Endothelial cell of umbilical vein (primary cell): ENCODE data around the gene PKMYT1. TPM values are rescaled to one million over a fixed set of nuclear protein-coding genes. Genes with fewer than 3 reads are reported as not detected.

Experiments used
- BruUV-seq: library from RNA; stranded (reverse); fragments of 400-500 nt; replicated peaks from 2 replicates; lab custom pipeline; 2021; lab: Mats Ljungman, UMichigan
- CTCF ChIA-PET: fragments of 300-600, 350-600 bp; sonication (Branson Sonifier 250); formaldehyde crosslinking; loops from one replicate; lab custom pipeline; 2021; ENCODE audit warnings: antibody characterized with exemption, inconsistent platforms; lab: Charles Lee
- POLR2A ChIA-PET: fragments of 300-600, 350-600 bp; sonication (Branson Sonifier 250); formaldehyde crosslinking; loops from one replicate; lab custom pipeline; 2021; ENCODE audit warnings: antibody characterized with exemption, inconsistent platforms; lab: Charles Lee
- DNase-seq: peaks from one replicate; pipeline ENCODE4 v3.0.0-alpha.2; 2011; ENCODE audit warnings: low read depth, low spot score
- FAIRE-seq: peaks from 2 replicates; lab custom pipeline; 2011; peaks lifted over from hg19 to GRCh38; lab: Jason Lieb, UNC
- H2AFZ ChIP-seq: 2 replicates; pipeline ENCODE4 v1.6.0; 2012; ENCODE audit warnings: low read depth, low read length, control low read depth, inconsistent platforms
- H3K27ac ChIP-seq: 2 replicates; pipeline ENCODE4 v1.5.1; 2011; ENCODE audit warnings: low read depth, mild to moderate bottlenecking, control low read depth, low read length, moderate library complexity; ENCODE audit not compliant: insufficient read depth
- H3K27me3 ChIP-seq, 2 experiments: 2 replicates each; pipeline versions ENCODE4 v1.6.0 to v1.6.1; 2011; ENCODE audit warnings: low read length in 2 of 2, mixed read lengths in 1 of 2; ENCODE audit not compliant: control insufficient read depth in 2 of 2, insufficient read depth in 2 of 2
- H3K36me3 ChIP-seq, 2 experiments: 2 replicates in 1 of 2; 3 replicates in 1 of 2; pipeline ENCODE4 v1.5.1; 2011; ENCODE audit warnings: low read length in 2 of 2, mild to moderate bottlenecking in 1 of 2, moderate library complexity in 1 of 2; ENCODE audit not compliant: control insufficient read depth in 2 of 2, insufficient read depth in 2 of 2; ENCODE audit errors: extremely low read depth in 1 of 2
- H3K4me1 ChIP-seq: 3 replicates; pipeline ENCODE4 v1.5.1; 2011; ENCODE audit warnings: mild to moderate bottlenecking, low read length; ENCODE audit not compliant: control insufficient read depth, insufficient read depth; ENCODE audit errors: extremely low read depth
- H3K4me2 ChIP-seq: 2 replicates; pipeline ENCODE4 v1.6.1; 2011; ENCODE audit warnings: low read length, control low read depth, mixed read lengths; ENCODE audit not compliant: insufficient read depth
- H3K4me3 ChIP-seq, 3 experiments: fragments of 200-600 bp in 1 of 3; sonication (generic), shearing (Covaris generic) in 1 of 3; replicated peaks in 1 of 3; 2 replicates each; pipeline ENCODE4 v1.5.1; 2011 to 2016; ENCODE audit warnings: control low read depth in 3 of 3, low read length in 3 of 3, mild to moderate bottlenecking in 2 of 3, inconsistent platforms in 1 of 3, low read depth in 1 of 3, moderate library complexity in 1 of 3; ENCODE audit not compliant: insufficient read depth in 1 of 3
- H3K79me2 ChIP-seq: 2 replicates; pipeline ENCODE4 v1.6.0; 2012; ENCODE audit warnings: low read length, inconsistent platforms; ENCODE audit not compliant: control insufficient read depth, insufficient read depth
- H3K9ac ChIP-seq: replicated peaks from 2 replicates; pipeline ENCODE3; 2011; ENCODE audit warnings: low read length, control low read depth; ENCODE audit not compliant: insufficient read depth; ENCODE audit errors: extremely low read depth
- H3K9me1 ChIP-seq: replicated peaks from 3 replicates; pipeline ENCODE4 v1.6.0; 2011; ENCODE audit warnings: mild to moderate bottlenecking, low read length; ENCODE audit not compliant: control insufficient read depth, insufficient read depth; ENCODE audit errors: extremely low read depth
- H3K9me3 ChIP-seq: replicated peaks from 2 replicates; pipeline ENCODE4 v1.5.1; 2012; ENCODE audit warnings: low read length, inconsistent platforms; ENCODE audit not compliant: control insufficient read depth, insufficient read depth
- H4K20me1 ChIP-seq: replicated peaks from 2 replicates; pipeline ENCODE3; 2011; ENCODE audit warnings: mild to moderate bottlenecking, low read length; ENCODE audit not compliant: control insufficient read depth, insufficient read depth; ENCODE audit errors: extremely low read depth
- EZH2 ChIP-seq: IDR thresholded peaks from 2 replicates; pipeline ENCODE4 v1.6.1; 2012; ENCODE audit warnings: borderline replicate concordance, low read depth, mild to moderate bottlenecking, moderate library complexity, low read length, inconsistent platforms; ENCODE audit not compliant: severe bottlenecking
- JUN ChIP-seq: IDR thresholded peaks from 2 replicates; pipeline ENCODE4 v1.6.1; 2011; ENCODE audit warnings: borderline replicate concordance, low read depth; ENCODE audit not compliant: insufficient read length, insufficient read depth
- POLR2A ChIP-seq: IDR thresholded peaks from 2 replicates; pipeline ENCODE4 v1.6.1; 2012; ENCODE audit warnings: low read depth, mild to moderate bottlenecking, control low read depth, low read length
- POLR2AphosphoS5 ChIP-seq: IDR thresholded peaks from 2 replicates; pipeline ENCODE4 v1.6.1; 2012; ENCODE audit warnings: low read depth, mild to moderate bottlenecking, control low read depth, low read length, moderate library complexity; ENCODE audit not compliant: insufficient read depth
- dilution Hi-C: fragments of 300-500 bp; cut with MboI; formaldehyde crosslinking; loops from one replicate; pipeline ENCODE4 v1.15.0; 2019; ENCODE audit warnings: low sequenced_read_pairs; ENCODE audit not compliant: extremely low pct_ligation_motif_present
- intact Hi-C: fragments of 100-400 bp; cut with micrococcal nuclease; formaldehyde crosslinking; loops from one replicate; pipeline ENCODE4 v1.10.0; 2022
- polyA plus RNA-seq, 4 experiments: library from polyadenylated mRNA; depleted of rRNA in 3 of 4; stranded (reverse) in 3 of 4; unstranded in 1 of 4; fragments of >200 nt; gene quantifications; 2 replicates each; pipeline versions ENCODE4 v1.2.1 to v1.2.3, GENCODE V29; 2011 to 2012; ENCODE audit warnings: missing spikeins in 1 of 4
- total RNA-seq: library from RNA; stranded (reverse); gene quantifications from 2 replicates; pipeline ENCODE4 v1.2.3, GENCODE V29; 2021

PKMYT1 gene
- total and polyA plus RNA-seq, 2 donors (not counting 3 experiments of a cell fraction or from before 2014, with no cell fraction given): 26.1 to 48.5 TPM

- Histone ChIP-seq H2AFZ (no peak overlapping the region), H3K9ac (no peak overlapping the region), H3K4me1 (no peaks in the 10 kb centered on the region), H3K36me3 (peaks cover 0 to 9% of the 10 kb centered on the region in 2 experiments), H3K27me3 (peaks cover 36 to 41% of the 10 kb centered on the region in 2 experiments), H3K9me3 (no peaks in the 10 kb centered on the region), H3K9me1 (no peaks in the 10 kb centered on the region), H4K20me1 (no peaks in the 10 kb centered on the region), H3K79me2 (no peaks in the 10 kb centered on the region), H3K4me2 (no peak overlapping the region), H3K4me3 (no peak overlapping the region), H3K27ac (no peak overlapping the region)
- DNase-seq (no peak), FAIRE-seq (peak; percentile 4)
- TF ChIP-seq EZH2 (peak; percentile 76), POLR2AphosphoS5 (no peak)
- CTCF ChIA-PET: interaction anchor here (1.5 to 8.8 kb wide), 7 partner anchors 9 to 121 kb away, joined by 4 to 200 read pairs (median 57); partner anchors contain the start of genes HCFC1R1, MMP25, THOC6 and TNFRSF12A
- BruUV-seq: no TSS peak
- dilution Hi-C loops (no loop called here), intact Hi-C loops (loop anchor here (2.0 kb wide), 1 partner anchor 29 kb away; no protein-coding TSS in a partner anchor)
- POLR2A ChIA-PET: no interaction called here
These were observed 49.4 kb upstream of the PKMYT1 start for GRCh38 chr16:3029491-3030221.

DNA sequence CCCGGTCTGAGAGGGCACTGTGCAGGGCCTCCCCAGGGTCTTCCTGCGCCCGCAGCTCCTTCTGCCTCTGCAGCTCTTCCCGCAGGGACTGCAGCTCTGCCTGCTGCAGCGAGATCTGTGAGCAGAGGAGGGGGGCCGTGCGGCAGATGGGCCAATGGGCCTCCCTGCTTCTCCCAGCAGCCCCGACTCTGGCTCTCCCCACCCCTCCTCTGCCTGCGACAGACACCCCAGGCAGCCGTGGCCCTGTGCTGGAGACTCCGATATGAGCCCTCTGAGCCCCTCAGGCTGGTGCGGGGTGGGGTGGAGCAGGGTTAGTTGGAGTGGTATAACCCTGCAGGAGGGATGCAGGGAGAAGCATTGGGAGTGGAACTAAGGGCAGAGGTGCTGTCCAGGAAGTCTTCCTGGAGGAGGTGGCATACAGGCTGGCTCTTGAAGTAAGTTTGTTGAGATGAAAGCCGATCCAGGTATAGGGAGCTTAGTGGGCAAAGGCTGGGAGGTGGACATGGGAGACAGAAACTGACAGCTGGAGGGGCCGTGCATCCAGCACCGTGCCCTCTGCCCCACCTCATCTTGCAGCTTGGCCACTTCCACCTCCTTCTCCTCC lies 48.6 kb upstream of the PKMYT1 start:
- no peaks in the 10 kb centered on the region for H3K4me1 ChIP-seq
- dilution Hi-C loops (no loop called here), intact Hi-C loops (loop anchor here (1.0 kb wide), 1 partner anchor 26 kb away; no protein-coding TSS in a partner anchor)
- FAIRE-seq (no peak), DNase-seq (no peak)
- no peaks in the 10 kb centered on the region for H3K79me2 ChIP-seq
- no peak overlapping the region for H3K9ac ChIP-seq
- no peaks in the 10 kb centered on the region for H4K20me1 ChIP-seq
- no peak overlapping the region for H3K4me2 ChIP-seq
- CTCF ChIA-PET: interaction anchor here (0.6 to 8.8 kb wide), 21 partner anchors 8 to 142 kb away, joined by 3 to 200 read pairs (median 8); partner anchors contain the start of genes CLDN6, HCFC1R1, MMP25 and PAQR4
- H3K4me3 ChIP-seq: no peak overlapping the region
- peaks cover 0 to 9% of the 10 kb centered on the region in 2 experiments for H3K36me3 ChIP-seq
- H3K9me1 ChIP-seq: no peaks in the 10 kb centered on the region
- TF ChIP-seq JUN (no peak), POLR2A (peak; percentile 27)
- no peak overlapping the region for H3K27ac ChIP-seq
- no peaks in the 10 kb centered on the region for H3K9me3 ChIP-seq
- H3K27me3 ChIP-seq: peaks cover 34 to 38% of the 10 kb centered on the region in 2 experiments
- H2AFZ ChIP-seq: no peak overlapping the region
- POLR2A ChIA-PET: interaction anchor here (0.6 to 1.1 kb wide), 4 partner anchors 9 to 106 kb away, joined by 3 to 6 read pairs (median 5); partner anchors contain the start of genes TNFRSF12A and ZNF213
- no TSS peak for BruUV-seq
